A172 (cell line): Measurements from ENCODE around the gene MAP3K20. TPM values are rescaled to one million over a fixed set of nuclear protein-coding genes. Genes with fewer than 3 reads are reported as not detected.
"Not testable (repeated sequence)": the region's sequence is repeated elsewhere in the genome, so short reads cannot be mapped to it uniquely, and the experiment has no call there.

ENCODE experiments used
- DNase-seq: peaks from one replicate; pipeline ENCODE4 v3.0.0-alpha.2; 2015; ENCODE audit warnings: low spot score
- total RNA-seq: library from RNA; depleted of rRNA; stranded (reverse); fragments of >200 nt; shearing (Covaris generic); gene quantifications from 2 replicates; pipeline ENCODE4 v1.2.3, GENCODE V29; 2014

The MAP3K20 gene
- total RNA-seq, 1 experiment from 2014 or later = 51.4 TPM

GRCh38 chr2:173087214-173087581 lies 11.6 kb downstream of the MAP3K20 start:
- DNase-seq = no peak

- no peak for DNase-seq
Measured at GRCh38 chr2:173087793-173088496, 12.3 kb downstream of the MAP3K20 start.

GRCh38 chr2:173090276-173090877 lies 14.7 kb downstream of the MAP3K20 start:
- peak; percentile 14 for DNase-seq

GRCh38 chr2:173090973-173091660 lies 15.5 kb downstream of the MAP3K20 start:
- no peak for DNase-seq

- no peak for DNase-seq
Measured at GRCh38 chr2:173091910-173092309, 16.3 kb downstream of the MAP3K20 start.

- DNase-seq = no peak
Measured at GRCh38 chr2:173092844-173093402, 17.3 kb downstream of the MAP3K20 start.

GRCh38 chr2:173093617-173094016 lies 18.0 kb downstream of the MAP3K20 start:
- DNase-seq = not testable (repeated sequence)

- DNase-seq = no peak
Measured at GRCh38 chr2:173094731-173095130, 19.1 kb downstream of the MAP3K20 start.

- no peak for DNase-seq
Measured at GRCh38 chr2:173095356-173095755, 19.7 kb downstream of the MAP3K20 start.

- no peak for DNase-seq
Measured at GRCh38 chr2:173099271-173099670, 23.6 kb downstream of the MAP3K20 start.

- no peak for DNase-seq
Measured at GRCh38 chr2:173099804-173100203, 24.2 kb downstream of the MAP3K20 start.

GRCh38 chr2:173101687-173102086 lies 26.0 kb downstream of the MAP3K20 start:
- DNase-seq = no peak

- no peak for DNase-seq
Measured at GRCh38 chr2:173104156-173104555, 28.5 kb downstream of the MAP3K20 start.

- DNase-seq = no peak
Measured at GRCh38 chr2:173106959-173107628, 31.4 kb downstream of the MAP3K20 start.

GRCh38 chr2:173107629-173108022 lies 32.0 kb downstream of the MAP3K20 start:
- DNase-seq = no peak

- peak; percentile 58 for DNase-seq
Measured at GRCh38 chr2:173109253-173110188, 33.9 kb downstream of the MAP3K20 start.

GRCh38 chr2:173117678-173118077 lies 42.0 kb downstream of the MAP3K20 start:
- DNase-seq = no peak

- no peak for DNase-seq
Measured at GRCh38 chr2:173118395-173118794, 42.7 kb downstream of the MAP3K20 start.

- no peak for DNase-seq
Measured at GRCh38 chr2:173119069-173119807, 43.6 kb downstream of the MAP3K20 start.

- DNase-seq = no peak
Measured at GRCh38 chr2:173119944-173120343, 44.3 kb downstream of the MAP3K20 start.
